Measurements from ENCODE around the gene CRYGN.

GRCh38 chr7:151389096-151389767 lies 50.7 kb downstream of the CRYGN start:
- no peak for TF ChIP-seq CTCF (conservative IDR thresholded peaks at IDR 0.05; ENCODE audit: low read length)
- TF ChIP-seq EZH2phosphoT487 (IDR thresholded peaks at IDR 0.05; ENCODE audit: borderline replicate concordance), result no peak

Measured in Loucy (cell line).